ENCODE results near the gene RBM39. TPM values are rescaled to one million over a fixed set of nuclear protein-coding genes. Genes with fewer than 3 reads are reported as not detected.

RBM39 gene
- total RNA-seq, 4 donors from 2014 or later = 232 to 592 (median 389) TPM

DNA sequence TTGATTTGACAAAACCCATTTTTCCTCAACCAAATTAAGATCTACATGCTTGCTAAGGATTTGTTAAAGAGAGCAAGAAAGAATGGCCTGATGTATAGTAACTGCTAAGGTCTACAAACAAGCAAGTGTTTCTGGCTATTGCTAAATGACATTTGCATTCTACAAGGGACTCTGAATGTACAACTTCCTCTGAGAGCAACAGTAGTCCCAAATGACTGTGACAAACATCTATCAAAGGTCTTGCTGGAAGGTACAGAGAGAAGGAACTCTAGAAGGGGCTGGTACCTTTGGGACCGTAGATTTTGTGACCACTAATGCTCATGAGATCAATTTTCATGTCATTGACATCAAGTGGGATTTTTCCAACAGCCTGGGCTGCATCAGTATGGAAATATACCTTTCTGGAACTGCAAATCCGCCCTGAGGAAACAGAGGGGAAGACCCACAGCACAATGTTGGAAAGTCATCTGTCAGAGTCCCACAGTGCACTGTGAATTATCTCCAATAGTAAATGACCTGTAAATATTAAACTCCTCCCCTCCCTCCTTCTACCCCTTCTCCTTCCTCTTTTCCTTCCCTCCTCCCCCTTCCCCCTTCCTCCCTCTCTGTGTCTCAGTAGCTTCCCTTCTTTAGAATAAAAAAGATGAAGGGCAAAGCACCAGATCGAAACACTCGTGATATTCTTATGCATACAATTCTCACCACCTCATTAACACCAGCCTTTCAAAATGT is 61.4 kb downstream of the RBM39 start:
- no peak overlapping the region for H3K27ac ChIP-seq
- no peaks in the 10 kb centered on the region for H3K27me3 ChIP-seq
- no peaks in the 10 kb centered on the region for H3K36me3 ChIP-seq

DNA sequence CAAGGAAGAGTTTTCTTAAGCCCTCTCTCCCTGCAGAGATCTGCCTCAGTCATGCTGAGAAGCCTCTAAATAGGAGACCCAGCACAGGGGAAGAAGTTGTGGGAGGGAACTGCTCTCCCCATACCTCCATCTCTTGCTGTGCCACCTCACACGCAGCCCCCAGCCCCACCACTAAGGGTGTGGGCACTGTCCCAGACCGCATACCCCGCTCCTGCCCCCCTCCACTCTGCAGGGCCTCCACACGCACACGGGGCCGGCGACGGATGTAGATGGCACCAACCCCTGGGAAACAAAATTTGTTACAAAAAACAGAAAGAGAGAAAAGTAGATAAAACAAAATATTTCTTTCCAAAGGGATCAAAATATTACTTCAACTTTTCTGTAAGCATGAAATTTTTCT is 67.1 kb downstream of the RBM39 start:
- no peaks in the 10 kb centered on the region for H3K9me3 ChIP-seq
- no peaks in the 10 kb centered on the region for H3K27me3 ChIP-seq
- TF ChIP-seq CTCF (IDR thresholded peaks at IDR 0.05) (no peak), POLR2A (IDR thresholded peaks at IDR 0.05) (no peak)
- intact Hi-C loops (cut with DNase I; ENCODE audit: low total_unique reads) = no loop called here
- H3K27ac ChIP-seq = no peak overlapping the region
- no peaks in the 10 kb centered on the region for H3K36me3 ChIP-seq
- no peaks in the 10 kb centered on the region for H3K4me1 ChIP-seq
- no peak overlapping the region for H3K4me3 ChIP-seq
- no peak for DNase-seq

More for the DNA sequence above, 61.4 kb downstream of the RBM39 start:
- Histone ChIP-seq H3K4me1 (no peaks in the 10 kb centered on the region), H3K4me3 (no peak overlapping the region), H3K9me3 (no peaks in the 10 kb centered on the region)
- intact Hi-C loops (cut with DNase I; ENCODE audit: low total_unique reads) = no loop called here
- TF ChIP-seq CTCF (IDR thresholded peaks at IDR 0.05) (no peak), POLR2A (IDR thresholded peaks at IDR 0.05) (no peak)
- DNase-seq = no peak

DNA sequence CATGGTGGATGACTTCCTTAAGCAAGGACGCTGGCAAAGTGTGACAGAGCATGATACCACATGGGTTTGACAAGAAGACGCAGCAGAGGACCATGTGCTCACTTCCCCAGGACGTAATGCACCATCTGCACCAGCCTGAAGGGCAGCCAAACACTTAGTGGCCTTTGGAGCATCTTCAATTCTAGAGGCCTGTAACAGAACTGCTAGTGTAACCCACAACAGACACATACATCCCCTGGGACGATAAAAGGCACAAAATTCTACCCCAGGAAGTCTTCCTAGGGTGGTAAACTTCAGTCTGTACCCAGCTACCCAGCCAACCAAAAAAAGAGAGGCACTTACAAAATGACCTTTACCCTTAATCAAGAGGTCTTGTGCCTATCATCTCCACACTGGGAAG is 68.2 kb downstream of the RBM39 start:
- H3K27me3 ChIP-seq = no peaks in the 10 kb centered on the region
- H3K9me3 ChIP-seq = no peaks in the 10 kb centered on the region
- H3K4me1 ChIP-seq = no peaks in the 10 kb centered on the region
- TF ChIP-seq POLR2A (IDR thresholded peaks at IDR 0.05) = no peak
- no peak for TF ChIP-seq CTCF (IDR thresholded peaks at IDR 0.05)
- H3K4me3 ChIP-seq = no peak overlapping the region
- H3K27ac ChIP-seq = no peak overlapping the region
- no peaks in the 10 kb centered on the region for H3K36me3 ChIP-seq
- intact Hi-C loops (cut with DNase I; ENCODE audit: low total_unique reads) = no loop called here
- DNase-seq = no peak

DNA sequence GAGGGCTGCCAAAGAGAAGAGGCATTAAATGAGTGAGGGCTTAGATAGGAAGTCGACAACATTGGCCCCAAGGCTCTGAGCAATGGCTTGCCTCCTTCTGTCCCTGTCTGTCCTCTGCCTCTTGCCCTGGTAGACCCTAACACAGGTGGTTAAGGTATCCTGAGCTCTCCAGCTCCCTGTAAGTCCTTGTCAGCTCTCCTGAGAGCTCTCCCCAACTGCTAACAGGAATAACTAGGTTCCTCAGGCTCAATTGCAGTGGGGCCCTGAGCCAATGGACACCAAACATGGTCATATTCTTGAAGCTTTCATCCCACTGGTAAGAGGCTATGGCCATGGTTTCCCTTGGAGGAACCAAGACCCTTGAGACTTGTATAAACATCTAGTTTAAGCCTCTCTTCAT is 72.4 kb downstream of the RBM39 start:
- Histone ChIP-seq H3K9me3 (no peaks in the 10 kb centered on the region), H3K27me3 (no peaks in the 10 kb centered on the region), H3K27ac (no peak overlapping the region), H3K4me1 (no peaks in the 10 kb centered on the region), H3K4me3 (no peak overlapping the region), H3K36me3 (no peaks in the 10 kb centered on the region)
- intact Hi-C loops (cut with DNase I; ENCODE audit: low total_unique reads) = no loop called here
- no peak for TF ChIP-seq CTCF (IDR thresholded peaks at IDR 0.05)
- DNase-seq = no peak

- intact Hi-C loops (cut with DNase I; ENCODE audit: low total_unique reads) = no loop called here
- H3K27me3 ChIP-seq = no peaks in the 10 kb centered on the region
- DNase-seq = no peak
- H3K36me3 ChIP-seq = no peaks in the 10 kb centered on the region
- TF ChIP-seq POLR2A (IDR thresholded peaks at IDR 0.05) (no peak), CTCF (IDR thresholded peaks at IDR 0.05) (no peak)
- H3K9me3 ChIP-seq = no peaks in the 10 kb centered on the region
- no peaks in the 10 kb centered on the region for H3K4me1 ChIP-seq
- no peak overlapping the region for H3K4me3 ChIP-seq
- no peak overlapping the region for H3K27ac ChIP-seq
Observed at GRCh38 chr20:35669221-35669620, 72.8 kb downstream of the RBM39 start.
